WTC11 (cell line): ENCODE data around the gene COL4A1. TPM values are rescaled to one million over a fixed set of nuclear protein-coding genes. Genes with fewer than 3 reads are reported as not detected.

Experiments
- ATAC-seq: fragments of 200-7000 bp; cut with Tn5 transposase; 2 replicates; pipeline ENCODE4 v1.10.0; 2021; ENCODE audit warnings: mild to moderate bottlenecking, moderate library complexity
- CTCF ChIA-PET: fragments of 300-600 bp; sonication (Branson Sonifier 250); formaldehyde crosslinking; loops from one replicate; lab custom pipeline; 2021; ENCODE audit warnings: antibody characterized with exemption; lab: Charles Lee
- POLR2A ChIA-PET: fragments of 350-600 bp; sonication (Branson Sonifier 250); formaldehyde crosslinking; loops from one replicate; lab custom pipeline; 2021; ENCODE audit warnings: antibody characterized with exemption; lab: Charles Lee
- DNase-seq: peaks from one replicate; pipeline ENCODE4 v3.0.0; 2021; ENCODE audit warnings: low spot score
- H3K27ac Mint-ChIP-seq: 2 replicates; pipeline ENCODE4 v1.8.0; 2021; ENCODE audit warnings: mixed read lengths
- H3K27me3 Mint-ChIP-seq: 2 replicates; pipeline ENCODE4 v1.8.0; 2021; ENCODE audit warnings: low read depth, mild to moderate bottlenecking, moderate library complexity, mixed read lengths
- H3K36me3 Mint-ChIP-seq: 2 replicates; pipeline ENCODE4 v1.8.0; 2021; ENCODE audit warnings: mixed read lengths
- H3K4me1 Mint-ChIP-seq: 2 replicates; pipeline ENCODE4 v1.8.0; 2022; ENCODE audit warnings: mixed read lengths
- H3K4me3 Mint-ChIP-seq: 2 replicates; pipeline ENCODE4 v1.8.0; 2021; ENCODE audit warnings: mild to moderate bottlenecking, moderate library complexity, mixed read lengths
- H3K9me3 Mint-ChIP-seq: 2 replicates; pipeline ENCODE4 v1.8.0; 2021; ENCODE audit warnings: mixed read lengths
- ARID4B ChIP-seq: sonication (generic); formaldehyde crosslinking; IDR thresholded peaks from 2 replicates; pipeline ENCODE4 v1.8.0; 2023; ENCODE audit warnings: missing genetic modification reagents, mild to moderate bottlenecking, borderline replicate concordance
- ATF3 ChIP-seq: sonication (generic); formaldehyde crosslinking; conservative IDR thresholded peaks from 2 replicates; pipeline ENCODE4 v1.8.1; 2022; ENCODE audit warnings: mild to moderate bottlenecking, missing genetic modification reagents
- FOXJ3 ChIP-seq: sonication (generic); formaldehyde crosslinking; IDR thresholded peaks from 2 replicates; pipeline ENCODE4 v1.9.0; 2021; ENCODE audit warnings: missing genetic modification reagents, mild to moderate bottlenecking, borderline replicate concordance
- FOXK1 ChIP-seq: sonication (generic); formaldehyde crosslinking; IDR thresholded peaks from 2 replicates; pipeline ENCODE4 v1.8.0; 2022; ENCODE audit warnings: mild to moderate bottlenecking, moderate library complexity, missing genetic modification reagents
- KAT7 ChIP-seq: sonication (generic); formaldehyde crosslinking; IDR thresholded peaks from 2 replicates; pipeline ENCODE4 v1.8.1; 2023; ENCODE audit warnings: missing genetic modification reagents, mild to moderate bottlenecking, borderline replicate concordance
- MYBL2 ChIP-seq: sonication (generic); formaldehyde crosslinking; IDR thresholded peaks from 2 replicates; pipeline ENCODE4 v1.8.1; 2023; ENCODE audit warnings: mild to moderate bottlenecking, moderate library complexity, missing genetic modification reagents
- NR3C1 ChIP-seq: sonication (generic); formaldehyde crosslinking; conservative IDR thresholded peaks from 2 replicates; pipeline ENCODE4 v1.8.1; 2023; ENCODE audit warnings: low read depth, mild to moderate bottlenecking, missing genetic modification reagents
- OVOL2 ChIP-seq: fragments of 250-450 bp; sonication (Bioruptor Pico); IDR thresholded peaks from 2 replicates; pipeline ENCODE4 v1.9.0; 2021; ENCODE audit warnings: mild to moderate bottlenecking, borderline replicate concordance
- PREB ChIP-seq: sonication (generic); formaldehyde crosslinking; IDR thresholded peaks from 2 replicates; pipeline ENCODE4 v1.8.1; 2022; ENCODE audit warnings: mild to moderate bottlenecking, missing genetic modification reagents, moderate library complexity, borderline replicate concordance
- ZNF416 ChIP-seq: fragments of 250-450 bp; sonication (Bioruptor Pico); IDR thresholded peaks from 2 replicates; pipeline ENCODE4 v1.9.0; 2021; ENCODE audit warnings: mild to moderate bottlenecking, inconsistent platforms
- microRNA-seq: library from miRNA; unstranded; fragments of <30 nt; microRNA quantifications from one replicate; pipeline ENCODE4 v1.2.0, GENCODE V29; 2022; ENCODE audit warnings: borderline number of aligned reads
- total RNA-seq: library from RNA; stranded (reverse); gene quantifications from 3 replicates; pipeline ENCODE4 v1.2.3, GENCODE V29; 2021

Gene COL4A1
- total RNA-seq, 1 experiment from 2014 or later, result 89.6 TPM

GRCh38 chr13:110103026-110103425 lies 203.9 kb downstream of the COL4A1 start:
- peaks cover 22% of the 10 kb centered on the region for H3K36me3 Mint-ChIP-seq
- DNase-seq, result no peak
- no peak overlapping the region for H3K27ac Mint-ChIP-seq
- H3K4me3 Mint-ChIP-seq, result no peak overlapping the region
- ATAC-seq, result no peak
- H3K9me3 Mint-ChIP-seq, result peaks cover 38% of the 10 kb centered on the region
- TF ChIP-seq KAT7 (CRISPR knock-in tag) (no peak), ARID4B (CRISPR knock-in tag) (no peak)
- ChIA-PET CTCF (no interaction called here), POLR2A (no interaction called here)
- peaks cover 5% of the 10 kb centered on the region; the same call in 1 of the 2 replicates for H3K27me3 Mint-ChIP-seq
- no peaks in the 10 kb centered on the region for H3K4me1 Mint-ChIP-seq

GRCh38 chr13:110102053-110102452 lies 204.9 kb downstream of the COL4A1 start:
- Mint-ChIP-seq H3K4me1 (no peaks in the 10 kb centered on the region), H3K27me3 (peaks cover 5% of the 10 kb centered on the region; the same call in 1 of the 2 replicates), H3K36me3 (peaks cover 23% of the 10 kb centered on the region), H3K4me3 (no peak overlapping the region), H3K9me3 (peaks cover 43% of the 10 kb centered on the region), H3K27ac (no peak overlapping the region)
- ChIA-PET POLR2A (no interaction called here), CTCF (interaction anchor here (0.8 kb wide), 1 partner anchor 14 kb away, joined by 3 read pairs; no protein-coding TSS in a partner anchor)
- DNase-seq, result no peak
- ATAC-seq, result no peak
- TF ChIP-seq ATF3 (CRISPR knock-in tag), result no peak

- POLR2A ChIA-PET, result no interaction called here
- Mint-ChIP-seq H3K27me3 (peaks cover 5% of the 10 kb centered on the region; the same call in 1 of the 2 replicates), H3K4me1 (no peaks in the 10 kb centered on the region), H3K36me3 (peaks cover 23% of the 10 kb centered on the region), H3K27ac (no peak overlapping the region), H3K9me3 (peaks cover 43% of the 10 kb centered on the region), H3K4me3 (no peak overlapping the region)
- no peak for TF ChIP-seq FOXK1 (CRISPR knock-in tag)
- no peak for TF ChIP-seq ZNF416 (CRISPR knock-in tag)
- no peak for TF ChIP-seq PREB (CRISPR knock-in tag)
- no peak for TF ChIP-seq FOXJ3 (CRISPR knock-in tag)
- TF ChIP-seq MYBL2 (CRISPR knock-in tag), result no peak
- no peak for TF ChIP-seq OVOL2 (CRISPR knock-in tag)
- TF ChIP-seq NR3C1 (CRISPR knock-in tag), result no peak
- ATAC-seq (no peak), DNase-seq (no peak)
- CTCF ChIA-PET, result no interaction called here
Observed at GRCh38 chr13:110099922-110100321, 207.0 kb downstream of the COL4A1 start.

Small RNA genes within 50 kb of the gene (microRNA-seq; reads per million reads assigned to microRNA genes)
- not detected for gene MIR8073

Other genes starting within 250 kb of the COL4A1 start
- 102 to 109 TPM (median 106 TPM) in 3 replicates for gene COL4A2, start 127 bp upstream of the COL4A1 start, total RNA-seq